ENCODE measurements around the gene ASPDH.

Gene ASPDH

DNA sequence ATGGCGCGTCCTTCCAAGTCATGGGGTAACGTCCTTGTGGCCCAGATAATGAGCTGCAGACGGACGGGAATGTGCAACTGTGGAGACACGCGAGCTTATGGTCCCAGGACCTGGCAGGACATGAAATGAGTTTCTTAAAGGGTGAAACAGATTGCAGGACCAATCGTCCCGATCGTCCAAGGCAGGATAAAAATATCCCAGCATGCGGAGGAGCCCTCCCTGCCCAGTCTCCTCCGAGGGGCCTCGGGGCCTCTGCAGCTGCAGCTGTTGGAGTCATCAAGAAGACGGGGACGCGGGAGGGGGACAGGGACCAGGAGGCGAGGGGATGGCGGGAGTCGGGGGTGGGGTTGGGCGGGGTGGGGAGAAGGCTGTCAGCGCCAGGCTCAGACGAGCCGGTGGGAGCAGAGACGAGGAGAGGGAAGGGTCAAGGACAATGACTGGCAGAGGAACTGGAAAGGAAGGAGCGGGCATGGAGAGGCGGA lies 22.7 kb downstream of the ASPDH start:
- Histone ChIP-seq H3K79me2 (ENCODE audit: insufficient read depth, low read depth) (no peaks in the 10 kb centered on the region), H3K27ac (no peak overlapping the region), H3K27me3 (ENCODE audit: insufficient read depth, low read depth) (no peaks in the 10 kb centered on the region), H2AFZ (ENCODE audit: low read depth) (no peak overlapping the region), H3K9ac (no peak overlapping the region), H3K4me3 (IDR thresholded peaks at IDR 0.05; ENCODE audit: insufficient read depth, low read depth, low read length) (no peak overlapping the region), H3K4me1 (ENCODE audit: low read depth, poor library complexity, severe bottlenecking) (no peaks in the 10 kb centered on the region), H3K4me2 (no peak overlapping the region), H3K36me3 (ENCODE audit: insufficient read depth) (no peaks in the 10 kb centered on the region), H4K20me1 (ENCODE audit: insufficient read depth) (no peaks in the 10 kb centered on the region)
- no peak for TF ChIP-seq CTCF (conservative IDR thresholded peaks at IDR 0.05; ENCODE audit: low read depth, low read length)

- H3K79me2 ChIP-seq (ENCODE audit: insufficient read depth, low read depth) = no peaks in the 10 kb centered on the region
- H3K9ac ChIP-seq = no peak overlapping the region
- TF ChIP-seq CTCF (conservative IDR thresholded peaks at IDR 0.05; ENCODE audit: low read depth, low read length) = no peak
- H2AFZ ChIP-seq (ENCODE audit: low read depth) = no peak overlapping the region
- H3K4me3 ChIP-seq (IDR thresholded peaks at IDR 0.05; ENCODE audit: insufficient read depth, low read depth, low read length) = no peak overlapping the region
- H3K27ac ChIP-seq = no peak overlapping the region
- no peaks in the 10 kb centered on the region for H3K36me3 ChIP-seq (ENCODE audit: insufficient read depth)
- no peaks in the 10 kb centered on the region for H3K4me1 ChIP-seq (ENCODE audit: low read depth, poor library complexity, severe bottlenecking)
- H4K20me1 ChIP-seq (ENCODE audit: insufficient read depth) = no peaks in the 10 kb centered on the region
- H3K4me2 ChIP-seq = no peak overlapping the region
- H3K27me3 ChIP-seq (ENCODE audit: insufficient read depth, low read depth) = no peaks in the 10 kb centered on the region
These were observed 23.3 kb downstream of the ASPDH start for GRCh38 chr19:50490411-50490811.

GRCh38 chr19:50489461-50490011 lies 24.2 kb downstream of the ASPDH start:
- no peak overlapping the region for H3K27ac ChIP-seq
- H2AFZ ChIP-seq (ENCODE audit: low read depth) = no peak overlapping the region
- H4K20me1 ChIP-seq (ENCODE audit: insufficient read depth) = no peaks in the 10 kb centered on the region
- no peaks in the 10 kb centered on the region for H3K4me1 ChIP-seq (ENCODE audit: low read depth, poor library complexity, severe bottlenecking)
- H3K79me2 ChIP-seq (ENCODE audit: insufficient read depth, low read depth) = no peaks in the 10 kb centered on the region
- no peaks in the 10 kb centered on the region for H3K36me3 ChIP-seq (ENCODE audit: insufficient read depth)
- no peak for TF ChIP-seq CTCF (conservative IDR thresholded peaks at IDR 0.05; ENCODE audit: low read depth, low read length)
- no peak overlapping the region for H3K9ac ChIP-seq
- no peak overlapping the region for H3K4me3 ChIP-seq (IDR thresholded peaks at IDR 0.05; ENCODE audit: insufficient read depth, low read depth, low read length)
- H3K4me2 ChIP-seq = no peak overlapping the region
- H3K27me3 ChIP-seq (ENCODE audit: insufficient read depth, low read depth) = no peaks in the 10 kb centered on the region

- H4K20me1 ChIP-seq (ENCODE audit: insufficient read depth) = no peaks in the 10 kb centered on the region
- no peaks in the 10 kb centered on the region for H3K79me2 ChIP-seq (ENCODE audit: insufficient read depth, low read depth)
- no peaks in the 10 kb centered on the region for H3K4me1 ChIP-seq (ENCODE audit: low read depth, poor library complexity, severe bottlenecking)
- H3K4me2 ChIP-seq = no peak overlapping the region
- no peak overlapping the region for H3K27ac ChIP-seq
- H2AFZ ChIP-seq (ENCODE audit: low read depth) = no peak overlapping the region
- no peak overlapping the region for H3K9ac ChIP-seq
- H3K36me3 ChIP-seq (ENCODE audit: insufficient read depth) = no peaks in the 10 kb centered on the region
- no peaks in the 10 kb centered on the region for H3K27me3 ChIP-seq (ENCODE audit: insufficient read depth, low read depth)
- TF ChIP-seq CTCF (conservative IDR thresholded peaks at IDR 0.05; ENCODE audit: low read depth, low read length) = no peak
- H3K4me3 ChIP-seq (IDR thresholded peaks at IDR 0.05; ENCODE audit: insufficient read depth, low read depth, low read length) = no peak overlapping the region
These were observed 25.1 kb downstream of the ASPDH start for GRCh38 chr19:50488389-50489194.
